NOMO-1 treated with DMSO at 0.1 percent for 48 hours (cell line): ENCODE results near the gene FARS2.

Source experiments
- DNase-seq: peaks from one replicate; lab custom pipeline; 2025; ENCODE audit not compliant: unreplicated experiment; lab: John Stamatoyannopoulos, UW

The FARS2 gene

GRCh38 chr6:5710516-5710915, 449.2 kb downstream of the FARS2 start:
- DNase-seq: no peak

GRCh38 chr6:5710936-5711335, 449.6 kb downstream of the FARS2 start:
- no peak for DNase-seq

GRCh38 chr6:5712349-5713215, 451.3 kb downstream of the FARS2 start:
- no peak for DNase-seq

GRCh38 chr6:5713519-5713918, 452.2 kb downstream of the FARS2 start:
- no peak for DNase-seq

GRCh38 chr6:5718231-5718947, 457.1 kb downstream of the FARS2 start:
- DNase-seq: peak; percentile 70

- peak; percentile 89 for DNase-seq
Observed at GRCh38 chr6:5723841-5724691, 462.8 kb downstream of the FARS2 start.

- DNase-seq: no peak
Observed at GRCh38 chr6:5724911-5725310, 463.6 kb downstream of the FARS2 start.

GRCh38 chr6:5726976-5727718, 465.8 kb downstream of the FARS2 start:
- DNase-seq: no peak

GRCh38 chr6:5728351-5729079, 467.2 kb downstream of the FARS2 start:
- DNase-seq: no peak

GRCh38 chr6:5729080-5729434, 467.7 kb downstream of the FARS2 start:
- DNase-seq: peak; percentile 8

- DNase-seq: no peak
Observed at GRCh38 chr6:5729813-5730517, 468.7 kb downstream of the FARS2 start.

GRCh38 chr6:5730585-5731263, 469.4 kb downstream of the FARS2 start:
- no peak for DNase-seq

- no peak for DNase-seq
Observed at GRCh38 chr6:5731435-5731834, 470.1 kb downstream of the FARS2 start.

- no peak for DNase-seq
Observed at GRCh38 chr6:5732496-5732895, 471.2 kb downstream of the FARS2 start.

- DNase-seq: no peak
Observed at GRCh38 chr6:5736016-5736738, 474.9 kb downstream of the FARS2 start.

- DNase-seq: no peak
Observed at GRCh38 chr6:5737460-5737859, 476.1 kb downstream of the FARS2 start.

- DNase-seq: no peak
Observed at GRCh38 chr6:5738211-5738610, 476.9 kb downstream of the FARS2 start.

- no peak for DNase-seq
Observed at GRCh38 chr6:5744497-5744896, 483.2 kb downstream of the FARS2 start.
